ENCODE results near the gene KLHL2.

DNA sequence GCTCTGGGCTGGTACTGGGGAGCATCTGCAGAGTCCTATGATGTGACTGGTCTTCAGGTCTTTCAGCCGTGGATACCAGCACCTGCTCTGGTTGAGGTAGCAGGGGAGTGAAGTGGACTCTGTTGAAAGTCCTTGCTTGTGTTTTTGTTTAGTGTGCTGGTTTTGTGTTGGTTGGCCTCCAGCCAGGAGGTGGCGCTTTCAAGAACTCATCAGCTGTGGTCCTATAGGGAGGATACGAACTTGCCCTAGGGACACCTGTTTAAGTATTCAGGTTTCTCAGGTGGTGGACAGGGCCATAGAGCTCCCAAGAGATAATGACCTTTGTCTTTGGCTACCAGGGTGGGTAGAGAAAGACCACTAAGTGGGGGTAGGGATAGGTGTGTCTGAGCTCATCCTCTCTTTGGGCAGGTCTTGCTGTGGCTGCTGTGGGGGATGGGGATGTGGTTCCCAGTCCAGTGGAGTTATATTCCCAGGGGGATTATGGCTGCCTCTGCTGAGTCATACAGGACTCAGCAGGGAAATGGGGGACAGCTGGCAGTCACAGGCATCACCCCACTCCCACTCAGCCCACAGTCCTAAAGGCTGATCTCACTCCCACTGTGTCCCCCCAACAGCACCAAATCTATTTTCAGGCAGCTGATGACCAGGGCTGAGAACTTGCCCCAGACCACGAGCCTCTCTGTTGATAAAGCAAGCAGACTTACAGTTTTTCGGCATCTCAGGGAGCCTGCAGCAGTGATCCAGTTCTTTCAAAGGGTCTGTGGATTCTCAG lies 144.2 kb downstream of the KLHL2 start:
- no peak for TF ChIP-seq ELK4 (IDR thresholded peaks at IDR 0.05; ENCODE audit: borderline replicate concordance, low read depth, low read length)
- no peak for TF ChIP-seq ZNF184 (tag by site-specific recombination; IDR thresholded peaks at IDR 0.05)
- no peak for TF ChIP-seq CTCF (tag by site-specific recombination; IDR thresholded peaks at IDR 0.05)
- TF ChIP-seq, protein P1, sequence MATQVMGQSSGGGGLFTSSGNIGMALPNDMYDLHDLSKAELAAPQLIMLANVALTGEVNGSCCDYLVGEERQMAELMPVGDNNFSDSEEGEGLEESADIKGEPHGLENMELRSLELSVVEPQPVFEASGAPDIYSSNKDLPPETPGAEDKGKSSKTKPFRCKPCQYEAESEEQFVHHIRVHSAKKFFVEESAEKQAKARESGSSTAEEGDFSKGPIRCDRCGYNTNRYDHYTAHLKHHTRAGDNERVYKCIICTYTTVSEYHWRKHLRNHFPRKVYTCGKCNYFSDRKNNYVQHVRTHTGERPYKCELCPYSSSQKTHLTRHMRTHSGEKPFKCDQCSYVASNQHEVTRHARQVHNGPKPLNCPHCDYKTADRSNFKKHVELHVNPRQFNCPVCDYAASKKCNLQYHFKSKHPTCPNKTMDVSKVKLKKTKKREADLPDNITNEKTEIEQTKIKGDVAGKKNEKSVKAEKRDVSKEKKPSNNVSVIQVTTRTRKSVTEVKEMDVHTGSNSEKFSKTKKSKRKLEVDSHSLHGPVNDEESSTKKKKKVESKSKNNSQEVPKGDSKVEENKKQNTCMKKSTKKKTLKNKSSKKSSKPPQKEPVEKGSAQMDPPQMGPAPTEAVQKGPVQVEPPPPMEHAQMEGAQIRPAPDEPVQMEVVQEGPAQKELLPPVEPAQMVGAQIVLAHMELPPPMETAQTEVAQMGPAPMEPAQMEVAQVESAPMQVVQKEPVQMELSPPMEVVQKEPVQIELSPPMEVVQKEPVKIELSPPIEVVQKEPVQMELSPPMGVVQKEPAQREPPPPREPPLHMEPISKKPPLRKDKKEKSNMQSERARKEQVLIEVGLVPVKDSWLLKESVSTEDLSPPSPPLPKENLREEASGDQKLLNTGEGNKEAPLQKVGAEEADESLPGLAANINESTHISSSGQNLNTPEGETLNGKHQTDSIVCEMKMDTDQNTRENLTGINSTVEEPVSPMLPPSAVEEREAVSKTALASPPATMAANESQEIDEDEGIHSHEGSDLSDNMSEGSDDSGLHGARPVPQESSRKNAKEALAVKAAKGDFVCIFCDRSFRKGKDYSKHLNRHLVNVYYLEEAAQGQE (tag by site-specific recombination; IDR thresholded peaks at IDR 0.05) = no peak
- no peak for TF ChIP-seq KLF1 (tag by site-specific recombination; IDR thresholded peaks at IDR 0.05)
- TF ChIP-seq, protein P2, sequence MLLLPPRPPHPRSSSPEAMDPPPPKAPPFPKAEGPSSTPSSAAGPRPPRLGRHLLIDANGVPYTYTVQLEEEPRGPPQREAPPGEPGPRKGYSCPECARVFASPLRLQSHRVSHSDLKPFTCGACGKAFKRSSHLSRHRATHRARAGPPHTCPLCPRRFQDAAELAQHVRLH (tag by site-specific recombination; IDR thresholded peaks at IDR 0.05) = no peak
- TF ChIP-seq ZBTB21 (tag by site-specific recombination; IDR thresholded peaks at IDR 0.05) = no peak
- TF ChIP-seq ZNF146 (tag by site-specific recombination; IDR thresholded peaks at IDR 0.05) = no peak
- no peak for TF ChIP-seq ZNF157 (tag by site-specific recombination; IDR thresholded peaks at IDR 0.05)
- TF ChIP-seq WT1 (tag by site-specific recombination; IDR thresholded peaks at IDR 0.05) = no peak

Data from HEK293 (cell line).